ENCODE measurements around the gene DDX5. TPM values are rescaled to one million over a fixed set of nuclear protein-coding genes. Genes with fewer than 3 reads are reported as not detected.

The DDX5 gene
- total and polyA plus RNA-seq, 2 donors (not counting 1 experiment from before 2014, with no cell fraction given): 1,560 to 2,167 TPM

DNA sequence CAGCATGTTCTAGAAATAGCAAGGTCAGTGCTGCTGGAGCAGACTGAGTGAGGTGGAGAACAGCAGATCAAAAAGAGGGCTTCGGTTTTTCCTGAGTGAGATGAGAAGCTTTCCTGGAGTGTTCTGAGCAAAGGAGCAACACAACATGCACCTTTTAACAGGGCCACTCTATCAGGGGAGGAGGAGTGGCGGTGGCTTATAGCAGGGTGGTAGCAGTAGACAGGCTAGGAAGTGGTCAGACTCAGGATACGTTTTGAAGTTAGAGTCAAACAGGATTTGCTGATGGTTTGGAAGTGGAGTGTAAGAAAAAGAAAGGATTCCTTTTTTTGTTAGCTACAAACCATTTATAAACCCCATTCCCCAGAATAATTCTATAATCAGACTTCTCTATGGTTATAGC, 21.7 kb downstream of the DDX5 start:
- peaks cover 11 to 75% of the 10 kb centered on the region in 2 experiments for H3K36me3 ChIP-seq (replicated peaks in 1 of 2; ENCODE audit: control extremely low read depth in 1 of 2, control insufficient read depth in 1 of 2, extremely low read depth in 1 of 2, insufficient read depth in 2 of 2, low read length in 1 of 2)
- POLR2A ChIA-PET: no interaction called here
- Mint-ChIP-seq H3K27me3 (no peaks in the 10 kb centered on the region), H3K4me1 (no peaks in the 10 kb centered on the region), H3K27ac (no peak overlapping the region), H3K4me3 (no peak overlapping the region), H3K9me3 (ENCODE audit: insufficient read depth) (no peaks in the 10 kb centered on the region)
- no peaks in the 10 kb centered on the region for H3K4me1 ChIP-seq (ENCODE audit: control insufficient read depth in 2 of 2, insufficient read depth in 2 of 2, low read length in 2 of 2)
- peaks cover 2% of the 10 kb centered on the region for H3K79me2 ChIP-seq (ENCODE audit: control insufficient read depth, insufficient read depth, low read length)
- no peak overlapping the region for H3K4me3 ChIP-seq (ENCODE audit: control extremely low read depth in 1 of 5, extremely low read depth in 1 of 5, insufficient read depth in 1 of 5, low read depth in 2 of 5, low read length in 4 of 5)
- H3K27me3 ChIP-seq (replicated peaks in 1 of 4; ENCODE audit: control extremely low read depth in 1 of 4, control insufficient read depth in 3 of 4, insufficient read depth in 4 of 4, low read length in 3 of 4): no peaks in the 10 kb centered on the region
- DNase-seq: no peak
- TF ChIP-seq, protein P1, sequence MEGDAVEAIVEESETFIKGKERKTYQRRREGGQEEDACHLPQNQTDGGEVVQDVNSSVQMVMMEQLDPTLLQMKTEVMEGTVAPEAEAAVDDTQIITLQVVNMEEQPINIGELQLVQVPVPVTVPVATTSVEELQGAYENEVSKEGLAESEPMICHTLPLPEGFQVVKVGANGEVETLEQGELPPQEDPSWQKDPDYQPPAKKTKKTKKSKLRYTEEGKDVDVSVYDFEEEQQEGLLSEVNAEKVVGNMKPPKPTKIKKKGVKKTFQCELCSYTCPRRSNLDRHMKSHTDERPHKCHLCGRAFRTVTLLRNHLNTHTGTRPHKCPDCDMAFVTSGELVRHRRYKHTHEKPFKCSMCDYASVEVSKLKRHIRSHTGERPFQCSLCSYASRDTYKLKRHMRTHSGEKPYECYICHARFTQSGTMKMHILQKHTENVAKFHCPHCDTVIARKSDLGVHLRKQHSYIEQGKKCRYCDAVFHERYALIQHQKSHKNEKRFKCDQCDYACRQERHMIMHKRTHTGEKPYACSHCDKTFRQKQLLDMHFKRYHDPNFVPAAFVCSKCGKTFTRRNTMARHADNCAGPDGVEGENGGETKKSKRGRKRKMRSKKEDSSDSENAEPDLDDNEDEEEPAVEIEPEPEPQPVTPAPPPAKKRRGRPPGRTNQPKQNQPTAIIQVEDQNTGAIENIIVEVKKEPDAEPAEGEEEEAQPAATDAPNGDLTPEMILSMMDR (IDR thresholded peaks at IDR 0.05): no peak
- TF ChIP-seq EZH2 (IDR thresholded peaks at IDR 0.05; ENCODE audit: borderline replicate concordance, insufficient read depth, low read depth, low read length, poor library complexity, severe bottlenecking): no peak
- H3K27ac ChIP-seq (ENCODE audit: low read length in 2 of 2): no peak overlapping the region
- CTCF ChIA-PET: interaction anchor here (0.6 to 2.0 kb wide), 4 partner anchors 32 to 66 kb away, joined by 3 to 4 read pairs (median 3); no protein-coding TSS in a partner anchor
- no CpG with 5 or more reads among the region's 3 CpGs for WGBS (ENCODE audit: insufficient coverage)
- H3K4me2 ChIP-seq (replicated peaks; ENCODE audit: low read depth, low read length, poor library complexity, severe bottlenecking): no peak overlapping the region
- H3K9ac ChIP-seq (ENCODE audit: low read length): no peak overlapping the region
- no peaks in the 10 kb centered on the region for H3K9me3 ChIP-seq (ENCODE audit: control extremely low read depth in 1 of 3, control insufficient read depth in 2 of 3, insufficient read depth in 1 of 3, low read length in 2 of 3)
- no peaks in the 10 kb centered on the region for H4K20me1 ChIP-seq (ENCODE audit: control insufficient read depth, insufficient read depth, low read length, poor library complexity, severe bottlenecking)
- no peak overlapping the region for H2AFZ ChIP-seq (ENCODE audit: insufficient read depth, low read depth, low read length, poor library complexity, severe bottlenecking)
- ATAC-seq (ENCODE audit: low read depth): no peak
- intact Hi-C loops (cut with micrococcal nuclease): no loop called here

DNA sequence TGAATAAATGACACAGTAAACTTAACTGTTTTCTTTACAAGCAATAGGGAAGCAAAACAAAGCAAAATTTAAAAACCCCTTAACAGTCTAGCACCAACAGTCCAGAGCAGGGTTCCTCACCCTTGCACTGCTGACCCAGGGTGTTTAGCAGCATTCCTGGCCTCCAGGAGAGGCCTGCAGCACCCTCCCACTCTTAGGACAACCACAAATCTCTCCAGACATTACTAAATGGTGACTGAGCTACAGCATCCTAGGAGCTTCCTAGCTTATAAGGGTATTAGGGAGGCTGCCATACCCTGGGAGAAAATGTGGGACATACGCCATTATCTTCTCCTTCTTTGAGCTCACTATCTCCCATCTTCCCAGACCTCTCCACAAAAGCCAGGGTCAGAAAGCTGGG, 25.1 kb downstream of the DDX5 start:
- TF ChIP-seq, protein P1 (IDR thresholded peaks at IDR 0.05): no peak
- TF ChIP-seq EZH2 (IDR thresholded peaks at IDR 0.05; ENCODE audit: borderline replicate concordance, insufficient read depth, low read depth, low read length, poor library complexity, severe bottlenecking): no peak
- Histone ChIP-seq H3K27ac (ENCODE audit: low read length in 2 of 2) (no peak overlapping the region), H4K20me1 (ENCODE audit: control insufficient read depth, insufficient read depth, low read length, poor library complexity, severe bottlenecking) (no peaks in the 10 kb centered on the region), H3K4me2 (replicated peaks; ENCODE audit: low read depth, low read length, poor library complexity, severe bottlenecking) (no peak overlapping the region), H3K79me2 (ENCODE audit: control insufficient read depth, insufficient read depth, low read length) (peaks cover 2% of the 10 kb centered on the region), H3K9ac (ENCODE audit: low read length) (no peak overlapping the region), H3K4me1 (ENCODE audit: control insufficient read depth in 2 of 2, insufficient read depth in 2 of 2, low read length in 2 of 2) (peaks cover 0 to under 1% of the 10 kb centered on the region in 2 donors), H3K9me3 (ENCODE audit: control extremely low read depth in 1 of 3, control insufficient read depth in 2 of 3, insufficient read depth in 1 of 3, low read length in 2 of 3) (no peaks in the 10 kb centered on the region), H3K36me3 (replicated peaks in 1 of 2; ENCODE audit: control extremely low read depth in 1 of 2, control insufficient read depth in 1 of 2, extremely low read depth in 1 of 2, insufficient read depth in 2 of 2, low read length in 1 of 2) (peaks cover 15 to 74% of the 10 kb centered on the region in 2 experiments), H3K27me3 (replicated peaks in 1 of 4; ENCODE audit: control extremely low read depth in 1 of 4, control insufficient read depth in 3 of 4, insufficient read depth in 4 of 4, low read length in 3 of 4) (no peaks in the 10 kb centered on the region), H3K4me3 (ENCODE audit: control extremely low read depth in 1 of 5, extremely low read depth in 1 of 5, insufficient read depth in 1 of 5, low read depth in 2 of 5, low read length in 4 of 5) (no peak overlapping the region), H2AFZ (ENCODE audit: insufficient read depth, low read depth, low read length, poor library complexity, severe bottlenecking) (no peak overlapping the region)
- Mint-ChIP-seq H3K4me1 (no peaks in the 10 kb centered on the region), H3K9me3 (ENCODE audit: insufficient read depth) (no peaks in the 10 kb centered on the region), H3K27me3 (no peaks in the 10 kb centered on the region), H3K27ac (no peak overlapping the region), H3K4me3 (no peak overlapping the region)
- DNase-seq (no peak), ATAC-seq (ENCODE audit: low read depth) (no peak)
- intact Hi-C loops (cut with micrococcal nuclease): no loop called here
- CTCF ChIA-PET: interaction anchor here (0.5 to 1.9 kb wide), 2 partner anchors 60 to 771 kb away, joined by 3 to 6 read pairs; no protein-coding TSS in a partner anchor
- no CpG with 5 or more reads among the region's 1 CpG for WGBS (ENCODE audit: insufficient coverage)
- POLR2A ChIA-PET: no interaction called here
